ENCODE data around the gene CCDC63.

GRCh38 chr12:110816248-110816647 is 30.5 kb upstream of the CCDC63 start:
- no peak for TF ChIP-seq REST (IDR thresholded peaks at IDR 0.05; ENCODE audit: low read depth)
- no peak for TF ChIP-seq RAD21 (IDR thresholded peaks at IDR 0.05; ENCODE audit: low read depth)
- no peak for TF ChIP-seq EP300 (IDR thresholded peaks at IDR 0.05; ENCODE audit: borderline replicate concordance)
- TF ChIP-seq CEBPB (IDR thresholded peaks at IDR 0.05) = no peak
- no peak for TF ChIP-seq FOXM1 (IDR thresholded peaks at IDR 0.05; ENCODE audit: borderline replicate concordance, low read depth)
- TF ChIP-seq YY1 (IDR thresholded peaks at IDR 0.05; ENCODE audit: low read depth) = no peak
- no peak for TF ChIP-seq ZBTB7A (IDR thresholded peaks at IDR 0.05; ENCODE audit: low read depth)
- TF ChIP-seq TEAD4 (IDR thresholded peaks at IDR 0.05) = no peak
- no peak for TF ChIP-seq TCF12 (IDR thresholded peaks at IDR 0.05; ENCODE audit: low read depth)

Data from Ishikawa (cell line).